ENCODE data around the gene YJU2.
"Not testable (repeated sequence)": the region's sequence is repeated elsewhere in the genome, so short reads cannot be mapped to it uniquely, and the experiment has no call there.

DNA sequence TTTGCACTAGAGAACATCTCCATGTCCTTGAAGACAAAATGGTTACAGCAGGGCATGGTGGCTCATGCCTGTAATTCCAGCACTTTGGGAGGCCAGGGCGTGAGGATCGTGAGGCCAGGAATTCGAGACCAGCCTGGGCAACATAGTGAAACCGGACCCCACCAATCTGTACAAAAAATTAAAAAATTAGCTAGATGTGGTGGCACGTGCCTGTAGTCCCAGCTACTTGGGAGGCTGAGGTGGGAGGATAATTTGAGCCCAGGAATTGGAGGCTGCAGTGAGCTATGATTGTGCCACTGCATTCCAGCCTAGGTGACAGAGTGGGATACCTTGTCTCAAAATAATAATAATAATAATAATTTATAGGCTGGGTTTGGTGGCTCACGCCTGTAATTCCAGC is 16.6 kb upstream of the YJU2 start:
- not testable (repeated sequence) for TF ChIP-seq POLR2A (IDR thresholded peaks at IDR 0.05; ENCODE audit: low read length); GATA1 (IDR thresholded peaks at IDR 0.05; ENCODE audit: low read depth, low read length)
